ENCODE results near the gene ADAM22.

ADAM22 gene

GRCh38 chr7:88172842-88173241, 238.8 kb downstream of the ADAM22 start:
- DNase-seq = no peak

GRCh38 chr7:88176190-88176589, 242.1 kb downstream of the ADAM22 start:
- DNase-seq = no peak

- DNase-seq = no peak
These were observed 249.0 kb downstream of the ADAM22 start for GRCh38 chr7:88183051-88183450.

- peak; percentile 11 for DNase-seq
These were observed 250.8 kb downstream of the ADAM22 start for GRCh38 chr7:88184848-88185304.

GRCh38 chr7:88185650-88186049, 251.6 kb downstream of the ADAM22 start:
- DNase-seq = no peak

GRCh38 chr7:88191911-88192310, 257.9 kb downstream of the ADAM22 start:
- DNase-seq = no peak

GRCh38 chr7:88200261-88200660, 266.2 kb downstream of the ADAM22 start:
- no peak for DNase-seq

- DNase-seq = no peak
These were observed 266.7 kb downstream of the ADAM22 start for GRCh38 chr7:88200789-88201188.

- no peak for DNase-seq
These were observed 267.3 kb downstream of the ADAM22 start for GRCh38 chr7:88201305-88201704.

- no peak for DNase-seq
These were observed 268.2 kb downstream of the ADAM22 start for GRCh38 chr7:88202278-88202677.

GRCh38 chr7:88202799-88203198, 268.7 kb downstream of the ADAM22 start:
- DNase-seq = no peak

GRCh38 chr7:88203401-88203800, 269.4 kb downstream of the ADAM22 start:
- DNase-seq = no peak

- DNase-seq = no peak
These were observed 270.6 kb downstream of the ADAM22 start for GRCh38 chr7:88204525-88205110.

- DNase-seq = no peak
These were observed 271.1 kb downstream of the ADAM22 start for GRCh38 chr7:88205179-88205578.

GRCh38 chr7:88206254-88206653, 272.2 kb downstream of the ADAM22 start:
- DNase-seq = no peak

GRCh38 chr7:88208521-88208920, 274.5 kb downstream of the ADAM22 start:
- no peak for DNase-seq

- DNase-seq = no peak
These were observed 278.9 kb downstream of the ADAM22 start for GRCh38 chr7:88212918-88213317.

- no peak for DNase-seq
These were observed 280.4 kb downstream of the ADAM22 start for GRCh38 chr7:88214456-88214855.

GRCh38 chr7:88215295-88215694, 281.2 kb downstream of the ADAM22 start:
- no peak for DNase-seq

- DNase-seq = no peak
These were observed 282.2 kb downstream of the ADAM22 start for GRCh38 chr7:88216276-88216675.

- DNase-seq = peak; percentile 12
These were observed 283.8 kb downstream of the ADAM22 start for GRCh38 chr7:88217675-88218428.

GRCh38 chr7:88218429-88218745, 284.3 kb downstream of the ADAM22 start:
- no peak for DNase-seq

GRCh38 chr7:88218836-88219605, 285.0 kb downstream of the ADAM22 start:
- DNase-seq = peak; percentile 34
